SIG-M5 treated with dmso at 0.1 percent for 504 hours (cell line): ENCODE data around the gene SLC39A9.
"Not testable (repeated sequence)": the region's sequence is repeated elsewhere in the genome, so short reads cannot be mapped to it uniquely, and the experiment has no call there.

Experiments
- DNase-seq: peaks from one replicate; lab custom pipeline; 2025; ENCODE audit not compliant: unreplicated experiment; lab: John Stamatoyannopoulos, UW

SLC39A9 gene

GRCh38 chr14:69368381-69368780 is 30.1 kb upstream of the SLC39A9 start:
- DNase-seq: no peak

GRCh38 chr14:69370061-69370460 is 28.4 kb upstream of the SLC39A9 start:
- no peak for DNase-seq

GRCh38 chr14:69372146-69372545 is 26.3 kb upstream of the SLC39A9 start:
- no peak for DNase-seq

- DNase-seq: no peak
These were observed 25.4 kb upstream of the SLC39A9 start for GRCh38 chr14:69373104-69373503.

GRCh38 chr14:69374235-69374634 is 24.3 kb upstream of the SLC39A9 start:
- no peak for DNase-seq

- DNase-seq: no peak
These were observed 23.3 kb upstream of the SLC39A9 start for GRCh38 chr14:69375182-69375581.

- DNase-seq: no peak
These were observed 22.8 kb upstream of the SLC39A9 start for GRCh38 chr14:69375722-69376121.

GRCh38 chr14:69376439-69376838 is 22.1 kb upstream of the SLC39A9 start:
- DNase-seq: peak; percentile 67

- no peak for DNase-seq
These were observed 20.2 kb upstream of the SLC39A9 start for GRCh38 chr14:69378274-69378673.

GRCh38 chr14:69387311-69387710 is 11.2 kb upstream of the SLC39A9 start:
- DNase-seq: no peak

- DNase-seq: not testable (repeated sequence)
These were observed 7.1 kb upstream of the SLC39A9 start for GRCh38 chr14:69391400-69391799.

- no peak for DNase-seq
These were observed 6.0 kb upstream of the SLC39A9 start for GRCh38 chr14:69392481-69392880.

- DNase-seq: no peak
These were observed 2.6 kb upstream of the SLC39A9 start for GRCh38 chr14:69395929-69396328.

- no peak for DNase-seq
These were observed 322 bp downstream of the SLC39A9 start for GRCh38 chr14:69398818-69399210.

GRCh38 chr14:69399750-69400149 is 1.3 kb downstream of the SLC39A9 start:
- DNase-seq: no peak

GRCh38 chr14:69400154-69400553 is 1.7 kb downstream of the SLC39A9 start:
- no peak for DNase-seq

GRCh38 chr14:69401841-69402240 is 3.3 kb downstream of the SLC39A9 start:
- DNase-seq: no peak

- no peak for DNase-seq
These were observed 6.0 kb downstream of the SLC39A9 start for GRCh38 chr14:69404478-69404877.

GRCh38 chr14:69404883-69405282 is 6.4 kb downstream of the SLC39A9 start:
- DNase-seq: no peak

GRCh38 chr14:69405762-69406161 is 7.3 kb downstream of the SLC39A9 start:
- no peak for DNase-seq

GRCh38 chr14:69408331-69408960 is 10.0 kb downstream of the SLC39A9 start:
- DNase-seq: peak; percentile 25

GRCh38 chr14:69413483-69413882 is 15.0 kb downstream of the SLC39A9 start:
- no peak for DNase-seq

- not testable (repeated sequence) for DNase-seq
These were observed 17.6 kb downstream of the SLC39A9 start for GRCh38 chr14:69416087-69416486.
